RWPE2 (cell line): ENCODE data around the gene TAS2R60.

ENCODE experiments used
- ATAC-seq: fragments of 200-7000 bp; cut with Tn5 transposase; 3 replicates; pipeline ENCODE4 v1.9.1; 2021; ENCODE audit warnings: low read depth
- DNase-seq: peaks from one replicate; pipeline ENCODE4 v3.0.0-alpha.2; 2020; ENCODE audit warnings: low spot score
- H3K27ac ChIP-seq: fragments of 450-650 bp; 2 replicates; pipeline ENCODE4 v1.5.1; 2017; ENCODE audit warnings: mild to moderate bottlenecking; ENCODE audit not compliant: poor library complexity, severe bottlenecking
- H3K27me3 ChIP-seq: fragments of 250-450 bp; sonication (Bioruptor Pico); 2 replicates; pipeline ENCODE4 v1.5.1; 2021; ENCODE audit warnings: mild to moderate bottlenecking, moderate library complexity; ENCODE audit not compliant: insufficient read depth, poor library complexity, severe bottlenecking
- H3K36me3 ChIP-seq: fragments of 250-450 bp; sonication (Bioruptor Pico); 2 replicates; pipeline ENCODE4 v1.5.1; 2020; ENCODE audit warnings: low read depth, mild to moderate bottlenecking, moderate library complexity
- H3K4me1 ChIP-seq: fragments of 250-450 bp; sonication (Bioruptor Pico); 2 replicates; pipeline ENCODE4 v1.5.1; 2021; ENCODE audit warnings: mild to moderate bottlenecking, moderate library complexity; ENCODE audit not compliant: insufficient read depth, poor library complexity, severe bottlenecking
- H3K4me3 ChIP-seq: fragments of 250-450 bp; sonication (Bioruptor Pico); 2 replicates; pipeline ENCODE4 v1.5.1; 2021; ENCODE audit warnings: mild to moderate bottlenecking, moderate library complexity; ENCODE audit not compliant: severe bottlenecking
- H3K9me3 ChIP-seq: fragments of 250-450 bp; sonication (Bioruptor Pico); 2 replicates; pipeline ENCODE4 v1.5.1; 2021; ENCODE audit warnings: mild to moderate bottlenecking, moderate library complexity; ENCODE audit not compliant: severe bottlenecking
- TF ChIP-seq, protein P1 (sequence below): fragments of 450-650 bp; IDR thresholded peaks from one replicate; pipeline ENCODE4 v1.5.1; 2017; ENCODE audit warnings: mild to moderate bottlenecking, moderate library complexity; ENCODE audit not compliant: poor library complexity, severe bottlenecking

Gene TAS2R60

DNA sequence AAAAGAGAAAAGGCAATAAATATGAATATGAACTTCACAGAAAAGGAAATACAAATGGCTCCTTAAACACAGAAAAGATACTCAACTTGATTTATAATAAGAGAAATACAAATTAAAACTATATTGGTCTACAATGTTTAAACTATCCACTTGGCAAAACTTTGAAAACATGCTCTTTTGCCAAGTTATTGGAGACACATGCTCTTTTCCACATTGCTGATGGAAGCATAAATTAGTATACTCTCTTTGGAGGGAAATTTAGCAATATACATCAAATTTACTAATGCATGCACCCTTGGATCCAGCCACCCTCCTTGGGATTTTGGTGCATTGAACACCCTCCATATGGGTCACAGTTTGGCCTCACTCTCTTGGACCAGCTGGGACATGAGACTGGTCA is 7.9 kb downstream of the TAS2R60 start:
- TF ChIP-seq, protein P1, sequence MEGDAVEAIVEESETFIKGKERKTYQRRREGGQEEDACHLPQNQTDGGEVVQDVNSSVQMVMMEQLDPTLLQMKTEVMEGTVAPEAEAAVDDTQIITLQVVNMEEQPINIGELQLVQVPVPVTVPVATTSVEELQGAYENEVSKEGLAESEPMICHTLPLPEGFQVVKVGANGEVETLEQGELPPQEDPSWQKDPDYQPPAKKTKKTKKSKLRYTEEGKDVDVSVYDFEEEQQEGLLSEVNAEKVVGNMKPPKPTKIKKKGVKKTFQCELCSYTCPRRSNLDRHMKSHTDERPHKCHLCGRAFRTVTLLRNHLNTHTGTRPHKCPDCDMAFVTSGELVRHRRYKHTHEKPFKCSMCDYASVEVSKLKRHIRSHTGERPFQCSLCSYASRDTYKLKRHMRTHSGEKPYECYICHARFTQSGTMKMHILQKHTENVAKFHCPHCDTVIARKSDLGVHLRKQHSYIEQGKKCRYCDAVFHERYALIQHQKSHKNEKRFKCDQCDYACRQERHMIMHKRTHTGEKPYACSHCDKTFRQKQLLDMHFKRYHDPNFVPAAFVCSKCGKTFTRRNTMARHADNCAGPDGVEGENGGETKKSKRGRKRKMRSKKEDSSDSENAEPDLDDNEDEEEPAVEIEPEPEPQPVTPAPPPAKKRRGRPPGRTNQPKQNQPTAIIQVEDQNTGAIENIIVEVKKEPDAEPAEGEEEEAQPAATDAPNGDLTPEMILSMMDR = no peak
- Histone ChIP-seq H3K36me3 (no peaks in the 10 kb centered on the region), H3K27me3 (no peaks in the 10 kb centered on the region), H3K27ac (no peak overlapping the region), H3K4me3 (no peak overlapping the region), H3K9me3 (no peaks in the 10 kb centered on the region), H3K4me1 (no peaks in the 10 kb centered on the region)
- DNase-seq = no peak
- no peak for ATAC-seq

DNA sequence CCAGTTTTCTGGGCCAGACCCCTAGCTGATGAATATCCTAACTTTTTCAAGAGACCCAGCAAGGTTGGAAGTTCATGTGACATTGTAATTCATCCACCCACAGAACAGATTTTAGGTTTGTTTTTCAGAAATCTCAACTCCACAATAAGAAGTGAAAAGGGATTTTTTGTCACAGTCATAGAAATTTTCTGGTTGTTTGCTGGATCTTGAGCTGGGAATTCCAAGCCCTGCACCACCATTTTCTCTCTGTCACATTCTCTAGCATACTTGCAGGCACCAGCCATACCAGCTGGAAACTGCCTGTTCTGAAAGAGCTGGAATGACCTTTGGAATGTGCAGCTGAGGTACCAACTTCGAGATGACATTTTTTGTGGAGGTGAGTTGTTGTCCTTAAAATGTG is 8.5 kb downstream of the TAS2R60 start:
- ATAC-seq = no peak
- TF ChIP-seq, protein P1 = no peak
- Histone ChIP-seq H3K27me3 (no peaks in the 10 kb centered on the region), H3K4me1 (no peaks in the 10 kb centered on the region), H3K36me3 (no peaks in the 10 kb centered on the region), H3K9me3 (no peaks in the 10 kb centered on the region), H3K4me3 (no peak overlapping the region), H3K27ac (no peak overlapping the region)
- DNase-seq = no peak

DNA sequence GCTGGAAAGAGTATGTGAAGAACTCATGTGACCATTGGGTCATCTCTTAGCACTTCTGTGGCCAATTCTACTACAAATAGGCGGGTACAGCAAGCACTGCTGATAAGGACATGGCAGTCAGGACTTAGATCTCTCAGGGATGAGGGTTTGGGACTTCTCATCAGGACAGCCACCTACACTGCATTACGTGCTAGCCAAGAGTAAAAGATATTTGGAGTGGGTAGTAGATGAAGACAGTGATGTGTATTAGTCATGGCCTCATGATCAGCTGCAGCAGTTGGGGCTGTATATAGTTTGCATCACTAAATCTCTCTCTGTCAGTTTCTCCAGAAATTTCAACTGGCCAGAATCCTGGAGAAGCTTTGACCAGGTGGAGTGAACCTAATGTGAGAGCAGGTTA is 9.2 kb downstream of the TAS2R60 start:
- Histone ChIP-seq H3K27ac (no peak overlapping the region), H3K27me3 (no peaks in the 10 kb centered on the region), H3K4me1 (peaks cover 6% of the 10 kb centered on the region), H3K9me3 (no peaks in the 10 kb centered on the region), H3K36me3 (no peaks in the 10 kb centered on the region), H3K4me3 (no peak overlapping the region)
- no peak for DNase-seq
- no peak for ATAC-seq
- TF ChIP-seq, protein P1 = no peak

DNA sequence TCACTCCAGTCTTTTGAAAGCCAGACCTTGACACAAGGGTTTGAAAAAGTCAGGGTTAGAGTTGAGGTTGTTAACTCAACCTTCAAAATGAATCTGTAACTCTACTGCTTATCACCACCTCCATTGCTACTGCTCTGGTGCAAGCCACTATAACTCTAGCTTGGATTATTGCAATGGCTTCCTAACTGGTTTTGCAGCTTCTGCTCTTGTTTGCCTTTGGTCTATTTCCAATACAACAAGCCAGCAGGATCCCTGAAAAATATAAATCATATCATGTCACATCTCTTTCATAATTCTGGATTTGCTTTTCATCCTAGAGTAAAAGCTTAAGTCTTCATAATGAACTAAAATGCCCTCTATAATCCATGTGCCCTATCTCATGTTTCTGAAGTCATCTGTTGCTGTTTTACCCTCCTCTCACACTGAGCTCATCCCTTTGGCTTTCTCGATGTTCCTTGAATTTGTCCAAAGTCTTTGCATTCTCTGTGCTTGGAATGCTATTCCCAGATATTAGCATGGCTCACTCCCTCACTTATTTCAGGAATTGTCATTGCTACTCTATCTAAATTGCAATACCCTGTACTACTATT is 10.9 kb downstream of the TAS2R60 start:
- no peak for ATAC-seq
- DNase-seq = no peak
- peaks cover 14% of the 10 kb centered on the region for H3K4me1 ChIP-seq

DNA sequence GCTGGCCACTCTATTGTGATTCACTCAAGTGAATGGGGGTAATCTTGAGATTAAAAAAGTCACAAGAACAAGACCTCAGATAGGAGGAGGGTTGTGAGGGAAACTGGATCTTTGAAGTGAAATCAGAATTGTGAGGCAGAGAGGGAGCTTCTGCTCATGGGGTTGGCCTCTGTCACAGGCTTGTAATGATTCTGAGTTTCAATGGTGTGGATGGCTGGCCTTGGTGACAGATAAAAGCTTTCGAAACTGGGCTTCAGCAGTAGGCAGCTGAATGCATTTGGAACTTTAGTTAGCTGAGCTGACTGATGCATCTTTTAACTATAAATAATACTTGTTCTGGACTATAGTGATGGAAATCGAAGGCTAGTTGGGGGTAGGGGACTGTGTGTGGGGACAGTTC is 12.2 kb downstream of the TAS2R60 start:
- ATAC-seq (no peak), DNase-seq (no peak)
- Histone ChIP-seq H3K27me3 (no peaks in the 10 kb centered on the region), H3K36me3 (no peaks in the 10 kb centered on the region), H3K4me1 (peaks cover 14% of the 10 kb centered on the region), H3K4me3 (no peak overlapping the region), H3K9me3 (no peaks in the 10 kb centered on the region), H3K27ac (no peak overlapping the region)
- TF ChIP-seq, protein P1 = no peak

More for the DNA sequence above, 10.9 kb downstream of the TAS2R60 start:
- TF ChIP-seq, protein P1 = no peak
- Histone ChIP-seq H3K4me3 (no peak overlapping the region), H3K36me3 (no peaks in the 10 kb centered on the region), H3K27ac (no peak overlapping the region), H3K27me3 (no peaks in the 10 kb centered on the region), H3K9me3 (no peaks in the 10 kb centered on the region)
